DMS 273 treated with DMSO at 0.1 percent for 48 hours (cell line): ENCODE data around the gene WWTR1.
A peak's percentile ranks its signal among the peaks of the same experiment; 100 is the strongest.

Source experiments
- DNase-seq: peaks from one replicate; lab custom pipeline; 2025; lab: John Stamatoyannopoulos, UW

The WWTR1 gene

GRCh38 chr3:149534082-149534481 is 123.7 kb downstream of the WWTR1 start:
- no peak for DNase-seq

- peak; percentile 42 for DNase-seq
Measured at GRCh38 chr3:149532489-149533180, 125.2 kb downstream of the WWTR1 start.

GRCh38 chr3:149529099-149529498 is 128.7 kb downstream of the WWTR1 start:
- no peak for DNase-seq

GRCh38 chr3:149528340-149528650 is 129.5 kb downstream of the WWTR1 start:
- no peak for DNase-seq

- no peak for DNase-seq
Measured at GRCh38 chr3:149527531-149528339, 130.1 kb downstream of the WWTR1 start.

- no peak for DNase-seq
Measured at GRCh38 chr3:149523512-149524299, 134.1 kb downstream of the WWTR1 start.

- no peak for DNase-seq
Measured at GRCh38 chr3:149519912-149520311, 137.9 kb downstream of the WWTR1 start.

- DNase-seq, result no peak
Measured at GRCh38 chr3:149516920-149517319, 140.9 kb downstream of the WWTR1 start.

GRCh38 chr3:149515249-149515648 is 142.6 kb downstream of the WWTR1 start:
- no peak for DNase-seq

GRCh38 chr3:149514471-149514870 is 143.4 kb downstream of the WWTR1 start:
- no peak for DNase-seq

GRCh38 chr3:149512073-149512782 is 145.6 kb downstream of the WWTR1 start:
- peak; percentile 37 for DNase-seq

- no peak for DNase-seq
Measured at GRCh38 chr3:149511040-149511626, 146.7 kb downstream of the WWTR1 start.

- DNase-seq, result no peak
Measured at GRCh38 chr3:149510480-149510879, 147.3 kb downstream of the WWTR1 start.

GRCh38 chr3:149509526-149509925 is 148.3 kb downstream of the WWTR1 start:
- no peak for DNase-seq

- no peak for DNase-seq
Measured at GRCh38 chr3:149507491-149508324, 150.1 kb downstream of the WWTR1 start.

- DNase-seq, result no peak
Measured at GRCh38 chr3:149506965-149507364, 150.9 kb downstream of the WWTR1 start.

GRCh38 chr3:149506540-149506939 is 151.3 kb downstream of the WWTR1 start:
- DNase-seq, result no peak

GRCh38 chr3:149502438-149502837 is 155.4 kb downstream of the WWTR1 start:
- DNase-seq, result no peak

GRCh38 chr3:149501524-149501923 is 156.3 kb downstream of the WWTR1 start:
- no peak for DNase-seq

GRCh38 chr3:149497966-149498670 is 159.7 kb downstream of the WWTR1 start:
- DNase-seq, result no peak
